T1000 (cell line): Measurements from ENCODE around the gene TTYH3.
"Not testable (repeated sequence)": the region's sequence is repeated elsewhere in the genome, so short reads cannot be mapped to it uniquely, and the experiment has no call there.

ENCODE experiments used
- DNase-seq: peaks from one replicate; lab custom pipeline; 2025; ENCODE audit warnings: mixed read lengths; lab: John Stamatoyannopoulos, UW

Gene TTYH3

DNA sequence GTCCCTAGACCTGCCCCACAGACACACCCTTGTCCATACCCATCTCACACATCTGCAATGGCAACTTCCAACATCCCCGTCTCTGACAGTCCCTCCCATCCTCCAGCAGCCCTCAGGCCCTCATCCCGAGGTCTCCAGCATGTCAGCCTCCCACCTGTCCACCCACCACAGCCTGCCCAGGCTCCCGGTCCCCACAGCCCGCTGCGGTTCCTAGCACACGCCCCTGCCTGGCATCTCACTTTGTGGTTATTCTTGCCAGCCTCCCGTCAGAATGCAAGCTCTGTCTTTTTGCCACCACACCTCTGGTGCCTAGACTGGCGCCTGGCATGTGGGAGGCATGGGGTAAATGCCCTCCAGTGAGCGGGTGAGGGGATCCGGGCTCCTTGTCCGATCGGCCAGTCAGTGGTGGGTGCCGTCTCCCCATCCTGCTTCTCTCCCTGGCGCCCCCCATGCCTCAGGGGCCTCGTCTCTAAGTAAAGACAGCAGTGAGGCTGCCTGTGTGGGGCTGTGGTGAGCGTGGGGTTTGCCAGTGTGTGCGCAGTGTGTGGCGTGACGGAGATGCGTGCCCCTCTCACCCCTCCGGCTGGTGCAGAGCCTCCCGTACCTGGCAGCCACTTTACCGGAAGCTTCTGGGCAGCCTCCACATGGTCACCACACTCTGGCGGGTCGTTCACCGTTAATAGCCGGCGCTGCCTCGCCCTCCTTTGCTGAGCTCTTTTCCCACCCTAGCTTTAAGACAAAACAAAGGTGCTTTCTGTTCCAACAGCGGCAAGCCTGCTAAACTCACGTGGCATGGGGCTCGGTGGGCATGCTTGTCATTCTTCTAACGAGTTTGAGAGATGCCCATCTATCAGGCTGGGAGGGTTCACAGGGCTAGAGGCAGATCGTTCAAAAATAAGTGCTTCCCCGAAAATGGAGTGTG, 28.5 kb upstream of the TTYH3 start:
- no peak for DNase-seq

DNA sequence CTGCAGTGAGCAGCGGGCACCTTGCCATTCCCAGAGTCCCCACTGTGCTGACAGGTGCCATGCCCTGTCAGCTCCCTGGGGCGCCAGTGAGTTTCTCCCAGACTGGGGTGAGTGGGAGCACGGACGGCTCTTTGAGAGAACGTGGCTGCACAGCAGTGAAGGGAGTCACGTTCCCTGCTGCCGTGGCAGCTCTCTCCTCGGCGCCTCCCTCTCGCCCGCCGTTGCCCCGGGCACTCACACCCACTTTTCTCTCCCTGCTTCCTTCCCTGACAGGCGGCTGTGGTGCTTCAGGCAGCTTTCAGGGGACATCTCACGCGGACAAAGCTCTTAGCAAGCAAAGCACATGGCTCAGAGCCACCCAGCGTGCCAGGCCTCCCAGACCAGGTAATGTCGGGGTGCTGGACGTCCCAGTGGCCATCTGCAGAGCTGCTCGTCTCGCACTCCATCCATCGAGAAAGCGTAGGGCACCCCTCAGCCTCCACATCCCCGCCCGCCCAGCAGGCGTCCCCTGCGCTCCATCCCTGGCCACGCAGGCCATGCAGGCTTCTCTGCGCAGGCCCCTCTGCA, 27.1 kb upstream of the TTYH3 start:
- no peak for DNase-seq

DNA sequence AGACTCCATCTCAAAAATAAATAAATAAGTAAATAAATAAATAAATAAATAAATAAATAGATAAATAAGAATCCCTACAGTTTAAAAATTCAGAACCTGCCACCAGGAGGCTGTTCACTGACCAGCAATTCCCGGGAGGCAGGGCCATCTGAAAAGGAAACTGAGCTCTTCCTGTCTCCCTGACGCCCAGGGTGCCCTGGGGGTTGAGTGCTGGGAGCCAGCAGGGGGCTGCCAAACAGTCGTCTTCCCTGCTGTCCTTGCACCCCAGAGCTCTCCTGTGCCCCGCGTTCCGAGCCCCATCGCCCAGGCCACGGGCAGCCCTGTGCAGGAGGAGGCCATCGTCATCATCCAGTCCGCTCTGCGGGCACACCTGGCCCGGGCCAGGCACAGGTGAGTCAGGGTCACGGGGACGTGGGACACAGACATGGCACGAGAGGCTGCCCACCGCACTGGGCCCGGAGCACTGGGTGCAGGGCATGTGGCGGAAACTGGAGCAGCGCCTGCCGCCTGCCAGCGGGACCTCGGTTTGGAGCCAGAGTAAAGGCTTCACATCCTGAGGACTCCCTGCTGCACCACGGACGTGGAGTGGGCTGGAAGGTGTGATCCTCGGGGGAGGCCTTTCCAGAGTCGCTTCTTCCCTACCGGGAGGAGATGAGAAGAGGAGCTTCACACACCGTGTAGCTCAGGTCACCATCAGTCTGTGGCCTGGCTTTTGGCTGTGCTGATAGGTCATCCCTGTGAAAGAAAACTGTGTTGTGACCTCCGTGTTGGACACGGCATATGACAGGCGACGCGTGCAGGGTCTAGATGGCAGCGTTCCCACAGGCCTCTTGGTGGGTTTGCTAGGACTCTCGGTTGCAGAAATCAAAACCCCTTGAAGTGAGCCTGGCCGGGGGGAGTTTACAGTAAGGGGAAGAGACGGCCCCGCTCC, 25.9 kb upstream of the TTYH3 start:
- no peak for DNase-seq

DNA sequence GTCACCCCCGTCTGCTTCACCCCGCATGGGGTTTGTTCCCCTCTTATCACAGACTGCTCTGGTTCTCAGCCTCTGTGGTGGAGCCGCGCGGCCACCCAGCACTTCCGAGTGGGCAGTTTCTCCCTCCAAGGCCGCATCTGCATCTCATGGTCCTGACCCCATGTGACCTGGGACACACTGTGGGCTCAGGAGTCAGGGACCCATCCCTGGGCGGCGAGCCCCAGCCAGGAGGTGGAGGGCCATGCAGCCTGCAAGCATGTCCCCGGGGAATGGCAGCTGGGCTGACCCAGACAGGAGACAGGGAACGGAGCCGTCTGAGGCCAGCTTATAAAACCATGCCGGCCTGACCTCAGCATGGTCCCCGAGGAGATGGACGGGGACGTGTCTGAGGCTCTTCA, 25.2 kb upstream of the TTYH3 start:
- DNase-seq, result no peak

DNA sequence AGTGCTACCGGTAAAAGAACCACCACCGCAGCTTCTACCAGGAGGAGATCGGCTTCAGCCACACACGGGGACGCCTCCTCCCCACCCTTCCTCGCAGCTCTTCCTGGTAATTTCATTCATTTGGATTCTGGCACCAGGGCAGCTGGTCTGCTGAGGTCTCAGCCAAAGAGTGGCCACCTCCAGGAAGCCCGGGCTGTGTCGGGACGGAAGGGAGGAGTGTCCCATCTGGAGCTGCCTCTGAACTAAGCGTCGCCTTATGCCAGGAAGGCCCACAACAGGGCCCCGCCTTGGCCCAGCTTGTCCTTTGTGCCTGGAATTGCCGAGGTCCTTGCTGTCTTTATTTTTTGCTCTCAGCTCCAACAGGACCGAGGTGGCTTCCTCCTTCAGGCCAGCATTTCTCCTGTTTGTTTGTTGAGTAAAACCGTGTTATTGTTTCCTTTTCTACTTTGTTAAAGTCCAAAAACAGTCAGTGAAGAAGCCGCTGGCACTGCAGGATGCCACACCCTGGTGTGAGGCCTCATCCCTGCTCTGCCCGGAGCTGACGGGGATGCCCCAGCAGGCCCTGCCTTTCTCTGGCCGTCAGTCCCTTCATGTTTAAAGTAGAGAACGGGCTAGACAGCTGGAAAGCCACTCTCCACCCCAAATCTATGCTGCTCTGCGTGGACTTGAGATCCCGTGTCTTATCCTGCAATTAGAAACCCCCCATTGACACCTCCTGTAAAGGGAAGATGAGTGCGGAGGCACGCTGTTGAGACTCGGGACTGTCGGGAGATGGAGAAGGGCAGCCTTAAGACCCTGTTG, 24.5 kb upstream of the TTYH3 start:
- no peak for DNase-seq

DNA sequence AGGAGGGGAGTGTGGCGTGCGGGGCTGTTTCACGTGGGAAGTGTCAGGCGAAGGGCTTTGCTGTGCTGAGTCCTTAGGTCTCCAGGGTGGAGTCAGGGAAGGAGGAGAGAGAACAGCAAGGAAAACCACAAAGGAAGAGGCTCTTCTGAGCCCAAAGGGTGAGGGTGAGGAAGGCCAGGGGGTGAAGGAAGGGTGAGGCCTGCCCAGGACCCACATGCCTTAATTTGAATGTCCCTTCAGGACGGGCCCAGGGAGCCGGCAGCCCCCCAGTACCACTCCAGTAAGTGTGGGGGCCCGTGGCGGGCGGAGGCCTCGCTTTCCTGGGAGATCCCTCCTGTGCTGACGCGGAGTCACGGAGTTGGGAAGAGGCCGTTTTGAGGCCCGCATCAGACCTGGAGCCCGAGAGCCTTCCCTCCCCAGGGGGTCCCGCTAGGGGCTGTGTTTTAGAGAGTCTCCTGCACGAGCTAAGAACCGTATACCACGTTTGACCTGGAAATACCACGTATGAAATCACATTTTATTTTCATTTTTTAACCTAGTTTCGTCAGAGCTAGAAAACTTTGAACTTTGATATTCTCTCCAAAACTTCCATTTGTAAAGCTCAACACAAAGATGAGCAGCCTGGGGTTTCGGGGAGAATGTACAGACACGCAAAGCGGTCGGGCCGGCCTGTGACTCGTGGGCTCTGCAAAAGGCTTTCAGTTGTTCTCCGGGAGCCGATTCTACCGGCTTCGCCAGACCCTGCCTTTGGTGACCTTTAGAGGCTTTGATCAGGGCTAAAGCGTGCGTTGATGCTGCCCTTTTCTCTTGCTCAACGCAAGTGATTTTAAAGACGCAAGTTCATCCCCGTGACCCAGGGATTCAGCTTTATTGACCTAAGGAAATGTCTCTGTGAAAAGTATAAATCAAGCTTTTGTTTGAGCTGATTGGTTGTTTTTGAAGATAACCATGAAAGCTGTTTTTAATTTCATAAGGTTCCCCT, 23.6 kb upstream of the TTYH3 start:
- no peak for DNase-seq

DNA sequence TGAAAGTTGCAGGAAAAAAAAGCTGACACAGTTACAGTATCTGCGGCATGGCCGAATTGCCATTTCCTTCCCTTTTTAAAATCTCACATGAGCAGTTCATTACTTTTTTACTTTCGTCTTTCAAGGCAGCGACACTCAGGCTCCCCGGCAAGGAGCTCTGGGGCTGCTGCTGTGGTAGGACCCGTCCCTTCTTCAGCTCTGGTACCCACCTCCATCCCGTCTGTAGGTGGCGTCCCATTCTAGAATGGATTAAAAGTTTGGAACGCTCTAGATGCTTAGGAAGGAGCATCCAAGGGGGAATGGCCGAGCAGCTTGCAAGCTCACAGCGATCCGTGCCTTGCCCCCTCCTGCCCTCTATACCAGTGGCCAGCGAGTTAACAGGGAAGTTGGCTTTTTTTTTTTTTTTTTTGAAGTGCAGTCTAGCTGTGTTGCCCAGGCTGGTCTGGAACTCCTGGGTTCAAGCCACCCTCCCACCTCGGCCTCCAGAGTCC, 22.8 kb upstream of the TTYH3 start:
- DNase-seq, result no peak

DNA sequence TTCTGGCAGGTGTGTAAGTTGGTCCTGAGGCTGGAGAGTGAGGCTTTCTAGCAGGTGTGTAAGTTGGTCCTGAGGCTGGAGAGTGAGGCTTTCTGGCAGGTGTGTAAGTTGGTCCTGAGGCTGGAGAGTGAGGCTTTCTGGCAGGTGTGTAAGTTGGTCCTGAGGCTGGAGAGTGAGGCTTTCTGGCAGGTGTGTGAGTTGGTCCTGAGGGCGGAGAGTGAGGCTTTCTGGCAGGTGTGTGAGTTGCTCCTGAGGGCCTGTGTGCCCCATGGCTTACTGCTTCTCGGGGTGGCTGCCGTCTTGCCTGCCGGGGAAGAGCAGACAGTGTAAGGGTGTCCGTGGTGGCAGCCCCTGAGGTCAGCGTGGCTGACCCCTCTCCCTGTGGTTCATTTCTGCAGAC, 22.1 kb upstream of the TTYH3 start:
- not testable (repeated sequence) for DNase-seq

DNA sequence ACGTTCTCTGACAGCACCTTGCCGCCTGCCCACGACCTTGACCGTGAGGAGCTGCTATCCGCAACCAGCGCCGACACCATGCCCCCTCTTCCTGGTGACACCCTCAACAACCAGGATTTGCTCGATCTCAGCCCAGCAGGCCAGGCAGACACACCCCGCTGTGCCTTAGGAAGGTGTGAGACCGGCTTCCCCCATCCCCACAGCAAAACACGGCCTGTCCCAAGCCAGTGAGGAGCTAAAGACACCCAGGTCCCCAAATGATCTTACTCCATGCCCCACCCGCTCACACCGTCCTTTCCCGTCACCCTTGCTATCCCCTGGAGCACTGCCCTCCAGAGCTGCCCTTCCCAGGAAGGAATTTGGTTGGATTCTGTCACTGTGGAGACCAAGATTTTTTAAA, 21.3 kb upstream of the TTYH3 start:
- no peak for DNase-seq

DNA sequence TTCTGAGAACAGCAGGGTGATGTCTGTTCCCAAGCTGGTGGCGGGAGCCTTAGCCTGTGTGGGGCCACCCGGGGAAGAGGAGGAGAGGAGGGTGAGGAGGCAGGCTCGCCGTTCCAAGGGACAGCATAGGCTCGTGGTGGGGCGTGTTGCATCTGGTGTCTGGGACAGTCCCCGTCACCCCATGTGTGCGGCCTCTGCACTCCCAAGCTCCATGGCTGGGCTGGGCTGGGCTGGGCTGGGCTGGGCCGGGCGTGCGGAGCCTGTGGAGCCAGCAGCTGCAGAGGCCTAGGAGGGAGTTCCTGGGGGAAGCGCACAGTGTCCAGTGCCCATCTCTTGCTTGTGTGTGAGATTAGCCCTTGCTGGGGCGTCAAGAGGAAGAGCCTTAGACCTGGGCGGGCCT, 20.9 kb upstream of the TTYH3 start:
- DNase-seq, result no peak

DNA sequence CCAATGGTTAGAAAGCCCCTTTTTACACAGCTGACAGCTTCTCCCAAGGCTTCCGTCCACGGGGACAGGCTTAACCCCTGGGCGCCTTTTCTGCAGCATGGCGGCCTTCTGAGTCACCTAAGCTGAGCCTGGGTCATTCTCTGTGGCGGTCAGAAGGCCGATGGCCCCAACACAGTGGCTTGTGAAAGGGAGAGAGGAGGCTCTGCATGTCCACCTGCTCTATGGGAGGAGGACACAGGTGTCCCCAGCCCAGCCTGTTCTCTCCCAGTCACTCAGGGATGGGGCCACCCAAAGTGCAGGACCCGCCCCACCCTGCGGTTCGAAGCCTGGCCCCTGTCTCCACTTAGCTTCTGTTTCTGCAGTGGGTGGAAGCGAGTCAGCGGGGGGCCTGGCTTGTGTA, 20.4 kb upstream of the TTYH3 start:
- no peak for DNase-seq

DNA sequence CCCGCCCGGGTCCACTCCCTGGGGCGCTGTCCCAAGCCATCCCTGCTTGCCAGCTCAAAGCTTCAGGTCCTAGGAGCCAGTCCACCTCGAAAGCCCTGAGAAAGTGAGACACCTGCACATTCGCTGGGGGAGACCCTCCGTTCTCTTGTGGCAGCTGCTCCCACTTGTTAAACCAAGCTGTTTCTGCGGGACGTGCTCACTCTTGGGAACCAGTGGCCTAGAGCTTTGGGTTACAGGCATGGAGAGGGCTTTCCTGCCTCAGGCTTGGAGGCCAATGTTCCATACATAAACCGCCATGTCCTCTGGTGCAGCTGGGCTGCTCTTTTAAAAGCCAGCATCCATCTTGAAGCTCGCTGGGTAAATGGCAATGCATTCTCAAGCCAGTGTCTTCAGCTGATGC, 19.9 kb upstream of the TTYH3 start:
- no peak for DNase-seq

DNA sequence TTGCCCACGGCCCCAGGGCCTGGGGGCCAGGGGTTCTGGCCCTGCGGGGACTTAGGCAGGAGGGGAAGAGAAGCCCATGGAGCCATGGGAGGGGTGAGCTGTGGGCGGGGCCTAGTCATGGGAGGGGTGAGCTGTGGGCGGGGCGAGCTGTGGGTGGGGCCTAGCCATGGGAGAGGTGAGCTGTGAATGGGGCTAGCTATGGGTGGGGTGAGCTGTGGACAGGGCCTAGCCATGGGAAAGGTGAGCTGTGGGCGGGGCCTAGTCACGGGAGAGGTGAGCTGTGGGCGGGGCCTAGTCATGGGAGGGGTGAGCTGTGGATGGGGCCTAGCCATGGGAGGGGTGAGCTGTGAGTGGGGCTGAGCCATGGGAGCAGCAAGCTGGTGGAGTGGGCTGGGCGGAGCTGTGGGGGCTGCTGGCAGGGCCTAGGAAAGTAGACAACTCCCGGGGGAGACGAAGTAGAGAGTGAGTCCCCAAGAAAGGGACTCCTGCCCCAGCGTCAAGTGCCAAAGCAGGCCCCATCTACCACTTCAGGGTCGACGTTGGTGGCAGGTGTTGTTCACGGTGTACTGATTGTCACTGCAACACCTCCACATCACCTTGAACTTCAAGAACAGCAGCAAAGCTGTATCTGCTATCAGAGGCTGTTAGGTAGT, 19.2 kb upstream of the TTYH3 start:
- DNase-seq, result no peak

DNA sequence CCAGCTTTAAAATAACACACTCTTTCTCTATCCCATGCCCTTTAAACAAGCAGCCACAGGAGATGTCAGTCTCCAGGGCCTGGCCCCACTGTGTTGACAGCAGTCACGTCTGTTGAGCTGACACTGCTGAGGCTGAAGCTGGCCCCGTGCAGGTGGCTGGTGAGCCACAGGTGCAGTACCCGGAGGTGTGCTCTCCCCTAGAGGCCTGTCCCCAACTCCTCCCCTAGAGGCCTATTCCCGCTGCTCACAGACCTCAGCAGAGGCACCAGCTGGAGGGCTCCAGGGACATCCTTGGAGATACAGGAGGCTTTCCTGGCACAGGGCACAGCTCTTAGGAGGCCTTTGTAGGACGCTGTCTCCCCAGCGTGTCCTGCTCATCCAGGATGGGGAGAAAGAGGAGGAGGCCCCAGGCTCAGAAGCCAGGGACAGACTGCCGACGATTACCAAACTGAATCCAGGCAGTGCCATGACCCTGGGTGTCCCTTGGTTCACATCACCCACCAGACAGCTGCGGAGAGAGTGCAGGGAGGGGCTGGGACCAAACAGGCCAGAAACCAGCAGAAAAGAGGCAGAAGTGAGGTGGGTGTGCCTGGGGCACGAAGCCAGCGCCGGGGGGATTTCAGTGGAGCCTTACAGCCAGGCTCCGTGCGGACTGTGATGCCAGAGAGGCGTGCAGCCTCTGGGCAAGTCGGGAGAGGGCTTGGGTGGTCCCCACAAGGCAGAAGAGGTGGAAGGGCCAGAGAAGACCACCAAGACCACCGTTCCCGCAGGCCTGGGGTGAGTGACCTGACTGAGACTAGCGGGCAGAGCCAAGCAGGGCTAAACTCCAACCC, 18.5 kb upstream of the TTYH3 start:
- no peak for DNase-seq

DNA sequence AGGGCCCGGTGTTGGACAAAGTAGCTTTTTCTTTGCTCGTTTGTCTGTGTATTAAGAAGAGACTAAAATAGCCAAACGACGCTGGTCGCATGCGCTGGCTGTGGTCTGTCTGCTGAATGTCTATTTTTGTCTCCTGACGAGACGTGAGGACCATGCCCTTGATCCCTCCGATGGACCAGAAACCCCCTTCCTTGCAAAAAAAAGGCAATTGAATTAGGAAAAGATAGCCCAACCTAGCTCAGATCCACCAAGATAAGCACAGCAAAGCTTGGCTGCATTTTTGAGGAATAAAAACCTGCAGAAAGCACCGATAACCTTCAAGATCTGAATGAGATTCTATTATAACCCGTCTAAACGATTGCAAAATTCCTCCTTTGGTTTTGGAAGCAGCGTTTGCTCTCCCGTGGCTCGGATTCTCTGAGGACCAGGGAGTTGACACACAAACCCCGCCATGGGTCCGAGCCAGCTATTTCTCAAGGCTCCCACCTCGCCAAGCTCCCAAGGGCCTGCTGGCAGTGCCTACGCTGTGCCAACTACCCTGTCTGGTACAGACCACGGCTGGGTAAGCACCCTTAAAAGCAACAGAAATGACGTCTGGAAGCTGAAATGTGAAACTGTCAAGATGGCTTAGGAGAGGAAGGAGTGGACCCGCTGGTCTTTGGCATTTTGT, 17.7 kb upstream of the TTYH3 start:
- no peak for DNase-seq

DNA sequence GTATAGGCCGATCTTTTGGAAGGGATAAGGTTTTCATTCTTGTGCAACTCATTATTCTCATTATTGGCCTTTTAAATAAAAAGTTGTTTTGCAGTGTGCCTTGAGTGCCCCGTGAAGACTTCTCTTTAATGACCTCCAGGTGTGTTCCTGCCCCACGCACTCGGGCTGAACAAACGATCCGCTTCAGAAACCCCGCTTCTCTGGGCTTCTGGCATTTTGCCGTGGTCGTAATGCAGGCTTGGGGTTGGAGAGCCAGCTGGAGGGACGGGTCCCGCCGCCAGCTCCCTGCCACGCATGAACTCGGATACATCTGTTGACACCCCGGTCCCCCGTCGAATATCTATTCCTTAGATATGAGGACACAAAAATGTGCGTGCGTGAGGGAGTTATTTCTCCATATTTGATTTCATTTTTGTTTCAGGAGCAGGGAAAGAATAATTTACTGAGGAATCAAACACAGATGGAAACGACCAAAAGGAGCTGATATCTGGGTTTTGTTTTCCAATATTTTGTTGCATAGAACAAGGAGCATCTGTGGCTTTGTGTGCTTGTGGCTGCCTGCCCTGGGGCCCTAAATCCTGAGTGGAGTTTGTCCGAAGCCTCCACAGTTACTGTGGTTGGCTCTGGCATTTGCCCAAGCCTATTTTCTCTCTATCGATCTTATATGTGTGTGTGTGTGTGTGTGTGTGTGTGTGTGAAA, 17.0 kb upstream of the TTYH3 start:
- DNase-seq, result no peak

DNA sequence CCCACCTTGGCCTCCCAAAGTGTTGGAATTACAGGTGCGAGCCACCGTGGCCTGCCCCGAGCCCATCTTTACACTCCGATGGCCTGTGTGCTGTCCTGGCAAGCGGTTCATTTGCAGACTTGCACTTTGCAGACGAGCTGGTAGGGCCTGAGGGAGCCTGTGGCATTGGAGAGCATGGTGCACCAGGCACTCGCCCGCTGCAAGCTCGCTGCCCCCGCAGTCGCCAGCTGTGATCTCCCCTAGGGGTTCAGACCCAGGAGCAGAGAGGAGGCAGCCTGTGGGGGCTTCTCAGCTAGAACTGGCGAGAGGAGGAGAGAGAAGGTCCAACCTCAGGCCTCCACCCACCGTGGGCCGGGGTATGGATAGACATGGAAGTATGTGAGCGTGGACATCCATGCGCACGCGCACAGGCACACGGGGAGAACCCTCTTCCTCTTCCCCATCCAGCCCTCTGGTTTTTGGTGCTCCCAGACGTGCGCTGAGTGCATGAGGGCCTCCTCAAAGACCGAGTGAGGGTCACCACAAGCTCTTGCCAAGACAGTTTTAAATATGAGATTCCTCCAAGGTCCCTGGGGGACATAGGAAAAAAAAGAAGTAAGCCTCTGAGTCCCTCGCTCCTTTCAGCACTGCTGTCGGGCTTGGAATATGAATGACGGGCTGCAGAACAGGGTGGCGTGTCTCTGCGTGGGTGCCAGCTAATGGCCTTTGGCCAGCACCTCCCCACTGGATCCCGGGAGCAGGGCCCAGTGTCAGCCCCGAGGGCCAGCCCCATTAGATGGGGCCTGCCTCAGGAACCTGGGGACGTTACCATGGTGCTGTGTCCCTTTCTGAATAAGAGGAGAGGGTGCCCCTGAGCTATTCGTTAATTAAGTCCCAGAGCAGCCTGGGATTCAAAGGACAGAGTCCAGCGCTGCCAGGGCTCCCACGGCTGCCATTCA, 15.1 kb upstream of the TTYH3 start:
- DNase-seq, result no peak
